Inferior parietal cortex (tissue), 1 donor: ENCODE results near the gene CCL1.

ENCODE experiments used
- DNase-seq: peaks from one replicate; pipeline ENCODE4 v3.0.0-alpha.2; 2016; ENCODE audit errors: extremely low spot score

CCL1 gene, protein sequence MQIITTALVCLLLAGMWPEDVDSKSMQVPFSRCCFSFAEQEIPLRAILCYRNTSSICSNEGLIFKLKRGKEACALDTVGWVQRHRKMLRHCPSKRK

DNA sequence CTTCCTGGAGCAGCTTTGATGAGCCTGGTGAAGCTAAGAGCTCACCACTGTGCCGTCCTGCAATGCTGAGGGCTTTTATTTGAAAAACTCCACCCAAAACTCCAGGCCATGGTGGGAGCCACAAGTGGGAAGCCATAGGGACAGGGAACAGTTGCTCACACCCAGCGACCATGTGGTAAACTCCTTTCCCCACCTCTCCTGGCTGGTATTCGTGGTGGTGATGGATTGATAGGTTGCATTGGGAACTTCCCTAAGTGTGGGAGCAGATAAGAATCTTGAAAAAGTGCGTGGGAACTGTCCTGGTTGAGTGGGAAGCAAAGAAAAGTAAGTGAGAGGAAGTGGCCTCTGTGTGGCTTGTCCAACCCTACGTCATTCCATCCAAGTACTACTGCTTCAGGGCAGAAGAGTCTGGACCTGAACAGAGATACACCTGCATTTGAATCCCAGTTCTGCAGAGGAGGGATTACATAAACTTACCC lies at the start of gene CCL1:
TSS of gene CCL1 (minus strand) at position 51 of the 479 bp plus-strand sequence. CDS start 72 bp downstream, outside the sequence.
- DNase-seq, result no peak

DNA sequence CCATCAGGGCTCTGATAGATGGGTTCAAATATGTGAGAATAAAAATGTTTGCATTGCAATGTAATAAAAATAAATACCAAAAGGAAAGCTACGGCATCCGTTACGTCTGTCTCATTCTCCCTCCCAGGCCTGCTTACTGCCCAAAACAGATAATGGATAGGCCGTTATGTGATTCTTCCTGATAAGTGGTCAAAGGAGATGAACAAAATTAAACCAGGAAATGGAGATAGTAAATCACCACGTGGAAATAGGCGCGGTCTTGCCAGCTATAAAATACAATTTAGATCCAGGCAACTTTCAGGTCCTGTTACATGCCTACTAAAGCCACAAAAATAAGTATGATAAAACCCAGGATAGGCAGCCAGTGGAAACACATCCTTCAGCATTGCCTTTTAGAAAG lies 49.5 kb upstream of the CCL1 start:
- no peak for DNase-seq

DNA sequence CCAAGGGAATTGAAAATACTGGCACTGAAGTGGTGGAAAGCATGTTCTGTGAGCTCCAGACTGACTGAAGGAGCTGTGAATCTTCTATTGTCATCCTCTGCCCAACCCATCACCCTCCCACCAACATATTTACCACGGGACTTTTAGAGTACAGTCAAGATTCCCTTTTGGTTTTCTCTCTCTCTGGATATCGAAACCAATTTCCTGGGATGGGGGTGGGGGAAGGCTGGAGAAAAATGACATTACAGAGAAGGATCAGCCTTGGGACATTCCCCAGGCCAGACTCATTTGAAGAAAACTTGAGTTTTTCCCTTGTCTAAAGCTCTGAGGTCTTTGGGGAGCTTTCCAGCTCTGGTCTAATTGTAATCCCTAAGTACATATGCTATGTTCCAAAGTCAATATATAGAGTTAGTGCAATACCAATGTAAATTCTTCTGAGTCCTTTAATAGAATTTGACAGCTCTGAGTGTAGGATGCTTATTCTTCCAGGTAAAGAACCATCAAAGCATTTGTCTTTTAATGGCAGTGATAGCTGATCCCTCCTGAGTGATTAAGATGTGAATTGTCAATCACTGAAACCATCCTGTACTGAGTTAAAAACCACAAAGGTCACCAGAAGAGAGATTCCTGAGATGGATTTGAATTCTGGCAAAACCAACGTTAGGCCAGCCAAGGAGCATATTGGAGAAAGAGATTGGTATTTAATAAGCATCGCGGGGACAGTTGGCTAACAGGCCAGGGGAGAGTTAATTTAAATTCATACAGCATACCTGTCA lies 48.8 kb upstream of the CCL1 start:
- DNase-seq, result no peak

DNA sequence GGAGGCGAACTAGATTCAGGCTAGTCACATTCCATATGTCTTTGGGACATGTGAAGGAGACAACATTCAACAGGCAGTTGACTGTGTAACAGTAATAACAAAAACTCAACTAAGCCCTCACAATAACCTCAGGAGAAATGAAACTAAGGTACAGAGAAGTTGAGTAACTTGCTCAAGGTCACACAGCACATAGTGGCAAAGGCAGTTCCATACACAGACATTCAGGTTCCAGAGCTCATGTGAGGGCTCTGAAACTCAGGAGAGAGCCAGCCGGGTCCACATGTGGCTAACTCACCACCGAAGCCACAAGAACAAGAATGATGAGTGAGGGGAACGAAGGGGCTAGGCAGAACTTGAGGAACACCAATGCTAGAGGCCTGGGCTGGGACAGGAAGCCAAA lies 46.3 kb upstream of the CCL1 start:
- DNase-seq, result no peak

DNA sequence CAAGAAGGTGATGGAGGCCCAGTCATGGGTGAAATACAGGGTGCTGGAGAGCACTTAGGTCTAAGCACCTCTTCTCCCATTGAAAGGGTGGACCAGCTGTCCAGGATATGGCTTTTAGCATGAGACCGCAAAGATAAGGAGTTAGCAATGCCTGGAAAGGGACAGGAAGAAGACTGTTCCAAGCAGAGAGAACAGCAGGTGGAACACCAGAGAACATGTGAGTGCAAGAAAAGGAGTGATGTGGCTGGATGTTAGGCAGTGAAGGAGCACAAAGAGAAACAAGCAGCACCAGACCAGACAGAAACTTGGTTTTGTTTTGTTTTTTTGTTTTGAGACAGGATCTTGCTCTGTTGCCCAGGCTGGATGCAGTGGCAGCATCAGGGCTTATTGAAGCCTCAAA lies 45.4 kb upstream of the CCL1 start:
- no peak for DNase-seq

DNA sequence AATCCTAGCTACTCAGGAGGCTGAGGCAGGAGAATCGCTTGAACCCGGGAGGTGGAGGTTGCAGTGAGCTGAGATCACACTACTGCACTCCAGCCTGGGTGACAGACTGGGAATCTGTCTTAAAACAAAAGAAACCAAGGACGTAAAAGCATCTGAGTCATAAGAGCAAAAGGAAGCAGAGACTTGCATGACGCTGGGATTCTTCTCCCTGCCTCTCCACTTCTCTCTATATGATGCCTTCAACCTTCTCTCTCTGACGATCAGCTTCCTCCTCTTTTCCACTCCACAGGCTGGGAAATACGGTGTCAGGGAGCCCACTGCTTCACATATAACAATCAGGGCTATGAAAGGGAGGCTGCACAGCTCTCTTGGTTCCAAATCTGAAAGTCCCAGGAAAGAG lies 43.2 kb upstream of the CCL1 start:
- DNase-seq, result no peak

DNA sequence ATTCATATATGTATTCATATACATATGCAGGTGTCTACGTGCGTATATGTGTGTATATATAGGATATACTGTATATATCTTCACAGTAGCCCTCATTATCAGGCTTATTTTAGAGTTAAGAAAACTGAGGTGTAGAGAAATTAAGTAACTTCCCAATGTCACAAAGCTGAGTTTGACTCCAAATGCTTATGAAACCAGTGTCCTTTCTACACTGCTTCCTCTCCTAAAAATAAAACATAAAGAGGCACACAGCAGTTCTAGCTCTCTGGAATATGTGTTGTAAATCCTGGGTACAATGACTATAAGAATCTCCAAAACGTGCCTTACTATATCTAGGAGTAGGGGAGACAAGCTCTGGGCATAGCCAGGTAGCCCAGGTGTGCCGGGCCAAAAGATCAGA lies 40.0 kb upstream of the CCL1 start:
- no peak for DNase-seq

DNA sequence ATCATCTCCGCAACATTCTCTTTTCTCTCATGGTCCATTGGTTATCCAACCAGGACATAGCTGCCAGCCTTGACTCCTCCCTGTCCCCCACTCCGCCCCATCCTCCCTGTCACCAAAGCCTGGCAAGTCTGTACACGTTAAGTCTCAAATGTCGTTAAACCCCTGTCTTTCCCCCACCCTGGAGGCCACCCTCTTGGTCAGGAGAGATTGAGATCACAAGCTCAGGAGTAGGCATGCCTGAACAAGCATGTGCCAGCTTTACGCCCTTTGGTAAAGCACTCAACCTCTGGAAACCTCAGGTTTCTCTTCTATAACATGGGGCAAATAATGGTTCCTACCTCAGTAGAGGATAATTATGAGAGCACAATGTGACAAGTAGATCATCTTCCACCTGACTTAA lies 38.1 kb upstream of the CCL1 start:
- no peak for DNase-seq

DNA sequence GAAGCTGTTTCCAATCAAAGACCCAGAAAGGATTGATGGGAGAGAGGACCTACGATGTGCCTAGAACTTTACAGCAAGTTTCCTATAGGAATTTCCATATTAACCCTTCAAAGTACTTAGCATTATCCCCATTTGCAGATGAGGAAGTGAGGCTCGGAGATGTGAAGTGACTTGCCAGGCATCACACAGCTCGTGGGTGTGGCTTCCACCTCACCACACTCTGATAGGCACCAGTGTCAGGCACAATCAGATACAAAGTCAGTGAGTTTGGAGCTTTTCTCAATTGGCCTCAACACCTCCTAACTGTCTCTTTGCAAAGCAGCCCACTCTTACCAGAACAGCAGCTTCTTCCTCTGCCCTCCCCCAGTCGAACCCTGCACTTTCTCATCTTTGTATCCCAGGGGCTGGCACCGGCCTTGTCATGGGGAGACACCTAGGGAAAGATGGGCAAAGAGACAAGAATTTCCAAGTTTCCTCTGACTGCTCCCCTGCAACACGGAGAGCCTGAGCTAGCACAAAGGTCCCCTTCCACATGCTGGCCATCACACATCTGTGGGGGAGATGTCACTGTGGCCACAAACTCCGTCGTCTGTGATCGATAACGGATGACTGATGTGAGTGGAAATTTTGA lies 37.4 kb upstream of the CCL1 start:
- DNase-seq, result no peak

DNA sequence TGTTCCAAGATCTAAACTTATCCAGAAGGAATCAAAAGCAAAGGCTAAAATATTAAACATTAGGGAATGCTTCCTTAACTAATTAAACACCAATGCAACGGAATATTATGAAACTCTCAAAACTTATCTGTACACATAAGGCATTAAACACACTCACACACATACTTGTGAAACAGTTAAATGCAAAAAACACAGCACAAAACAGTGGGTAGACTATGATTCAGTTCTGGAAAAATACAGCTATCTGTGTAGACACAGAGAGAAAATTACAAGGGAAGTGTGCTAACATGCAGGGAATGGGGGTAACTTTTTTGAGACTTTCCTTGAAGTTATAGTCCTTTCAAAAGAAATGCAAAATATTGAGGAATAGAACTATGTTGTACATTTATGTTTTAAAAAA lies 36.7 kb upstream of the CCL1 start:
- no peak for DNase-seq

DNA sequence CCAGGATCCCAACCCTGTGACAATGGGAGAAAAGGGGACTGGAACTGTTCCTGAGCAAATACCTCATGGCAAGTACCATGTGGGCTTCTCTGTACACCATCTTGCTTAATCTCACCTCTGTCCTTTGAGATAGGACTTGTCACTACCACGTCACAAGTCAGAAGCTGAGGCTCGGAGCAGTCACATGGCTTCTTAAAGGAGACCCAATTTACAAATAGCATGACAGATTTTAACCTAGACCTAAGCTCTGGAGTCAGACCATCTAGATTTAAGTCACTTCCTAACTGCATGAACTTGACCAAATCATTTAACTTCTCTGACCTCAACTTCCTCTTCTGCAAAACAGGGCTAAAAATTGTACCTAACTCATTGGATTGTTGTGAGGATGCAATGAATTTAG lies 36.0 kb upstream of the CCL1 start:
- no peak for DNase-seq

DNA sequence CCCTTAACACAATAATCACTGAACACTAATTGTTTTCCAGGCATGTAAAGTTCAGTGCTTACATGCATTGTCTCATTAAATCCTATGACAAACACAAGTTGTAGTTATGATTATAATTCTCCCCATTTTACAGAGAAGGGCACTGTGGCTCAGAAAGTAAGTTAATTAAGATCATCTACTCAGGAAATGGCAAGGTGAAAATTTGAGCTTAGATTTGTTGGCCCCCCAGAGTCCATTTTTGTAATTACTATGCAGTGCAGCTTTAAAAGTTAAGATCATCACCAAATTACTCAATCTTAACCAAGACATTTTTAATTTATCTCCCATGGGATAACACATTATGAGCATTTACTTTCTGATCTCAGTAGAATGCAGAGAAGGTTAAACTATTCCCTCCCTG lies 34.2 kb upstream of the CCL1 start:
- DNase-seq, result no peak

DNA sequence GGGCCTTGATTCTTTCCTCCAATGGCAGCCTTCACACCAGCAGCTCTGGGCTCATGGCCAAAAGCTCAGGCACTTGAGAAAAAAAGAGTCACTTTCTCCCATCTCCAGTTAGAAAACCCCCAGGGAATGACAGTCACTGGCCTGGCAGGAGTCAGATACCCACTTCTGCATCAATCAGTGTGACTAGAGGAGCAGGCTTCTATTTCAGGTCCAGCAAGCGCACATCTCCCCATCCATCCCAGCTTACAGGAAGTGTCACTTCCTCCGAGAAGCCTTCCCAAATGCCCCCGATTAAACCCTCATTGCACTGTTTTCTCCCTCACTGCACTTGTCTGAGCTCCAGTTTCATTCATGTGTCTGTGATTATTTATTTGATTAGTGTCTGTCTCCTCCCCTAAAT lies 30.4 kb upstream of the CCL1 start:
- DNase-seq, result no peak

DNA sequence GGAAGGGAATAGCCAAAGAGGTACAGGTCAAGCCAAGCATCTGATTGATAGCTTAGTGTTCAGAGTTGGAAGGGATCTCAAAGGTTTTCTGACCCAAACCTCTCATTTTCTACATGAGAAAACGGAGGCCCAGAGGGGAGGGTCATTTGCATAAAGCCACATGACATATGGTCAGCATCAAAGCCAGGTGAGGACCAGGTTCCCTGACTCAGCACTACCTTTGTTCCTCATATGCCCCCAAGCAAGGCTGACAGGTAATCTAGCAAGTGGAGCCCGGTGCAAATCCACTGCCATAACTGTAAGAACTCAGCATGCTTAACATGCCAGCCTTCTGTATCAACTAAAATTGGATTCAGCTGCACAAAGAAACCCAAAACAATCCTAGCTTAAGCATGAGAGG lies 28.2 kb upstream of the CCL1 start:
- no peak for DNase-seq

DNA sequence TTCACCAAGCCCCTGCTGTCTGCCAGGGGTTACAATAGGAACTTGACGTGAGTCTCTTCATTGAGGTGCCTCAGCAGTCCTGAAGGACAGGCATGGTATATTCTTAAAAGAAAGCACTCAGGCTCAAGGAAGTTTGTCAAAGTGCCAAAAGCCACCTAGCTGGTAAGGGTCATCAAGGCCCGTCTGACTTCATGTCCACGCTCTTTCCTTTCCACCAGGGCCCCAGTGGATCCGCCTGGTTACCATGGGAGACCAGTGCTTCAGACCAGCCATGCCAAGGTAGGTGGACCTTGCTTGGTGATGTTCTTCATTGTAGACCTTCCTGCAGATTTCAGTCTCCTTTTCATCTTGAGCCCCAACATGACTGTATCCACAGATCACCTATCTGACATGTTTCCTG lies 27.6 kb upstream of the CCL1 start:
- no peak for DNase-seq

DNA sequence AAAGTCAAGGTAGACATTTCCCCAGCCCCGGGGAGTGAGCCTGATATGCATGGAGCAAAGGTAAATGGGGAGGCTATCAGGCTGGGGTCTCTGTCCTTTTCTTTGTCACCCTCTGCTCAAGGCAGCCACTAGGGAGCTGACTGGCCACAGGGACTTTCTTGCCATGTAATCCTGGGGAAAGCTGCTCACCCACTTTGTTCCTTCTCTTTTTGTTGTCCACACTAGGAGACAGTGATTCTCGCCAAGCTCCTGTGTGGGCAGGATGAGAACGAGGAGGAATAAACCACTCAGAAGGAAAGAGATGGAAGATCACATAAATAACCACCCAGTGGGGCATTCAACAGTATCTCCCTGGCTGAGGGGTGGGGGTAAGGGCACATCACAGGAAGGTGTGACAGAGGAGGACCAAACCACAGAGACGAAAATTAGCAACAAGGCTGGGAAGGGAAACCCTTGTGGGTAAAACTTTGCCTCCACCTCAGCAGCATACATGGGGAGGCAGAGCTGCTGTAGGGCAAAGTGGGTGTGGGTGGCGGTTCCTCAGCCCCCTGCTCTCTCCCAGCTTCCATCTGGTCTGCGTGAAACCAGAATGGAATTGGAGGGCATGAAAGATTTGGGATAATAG lies 26.2 kb upstream of the CCL1 start:
- DNase-seq, result no peak

DNA sequence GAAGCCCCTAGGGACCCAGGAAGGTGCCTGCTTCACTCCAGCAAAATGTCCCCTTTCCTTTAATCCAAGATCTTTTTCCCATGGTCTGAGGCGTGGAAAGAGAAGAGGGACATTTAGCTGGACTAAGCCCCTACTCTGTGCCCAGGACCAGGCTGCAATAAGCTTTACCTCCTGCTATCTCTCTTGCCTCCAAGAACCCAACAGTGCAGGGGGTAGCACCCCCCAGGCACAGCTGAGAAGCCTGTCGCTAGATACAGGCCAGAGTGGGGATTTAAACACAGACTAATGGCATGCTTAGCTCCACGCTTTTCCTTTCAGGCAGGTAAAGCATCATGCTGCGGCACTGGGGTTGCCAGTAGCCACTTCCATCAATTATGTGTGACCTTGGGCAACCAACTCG lies 24.5 kb upstream of the CCL1 start:
- no peak for DNase-seq

DNA sequence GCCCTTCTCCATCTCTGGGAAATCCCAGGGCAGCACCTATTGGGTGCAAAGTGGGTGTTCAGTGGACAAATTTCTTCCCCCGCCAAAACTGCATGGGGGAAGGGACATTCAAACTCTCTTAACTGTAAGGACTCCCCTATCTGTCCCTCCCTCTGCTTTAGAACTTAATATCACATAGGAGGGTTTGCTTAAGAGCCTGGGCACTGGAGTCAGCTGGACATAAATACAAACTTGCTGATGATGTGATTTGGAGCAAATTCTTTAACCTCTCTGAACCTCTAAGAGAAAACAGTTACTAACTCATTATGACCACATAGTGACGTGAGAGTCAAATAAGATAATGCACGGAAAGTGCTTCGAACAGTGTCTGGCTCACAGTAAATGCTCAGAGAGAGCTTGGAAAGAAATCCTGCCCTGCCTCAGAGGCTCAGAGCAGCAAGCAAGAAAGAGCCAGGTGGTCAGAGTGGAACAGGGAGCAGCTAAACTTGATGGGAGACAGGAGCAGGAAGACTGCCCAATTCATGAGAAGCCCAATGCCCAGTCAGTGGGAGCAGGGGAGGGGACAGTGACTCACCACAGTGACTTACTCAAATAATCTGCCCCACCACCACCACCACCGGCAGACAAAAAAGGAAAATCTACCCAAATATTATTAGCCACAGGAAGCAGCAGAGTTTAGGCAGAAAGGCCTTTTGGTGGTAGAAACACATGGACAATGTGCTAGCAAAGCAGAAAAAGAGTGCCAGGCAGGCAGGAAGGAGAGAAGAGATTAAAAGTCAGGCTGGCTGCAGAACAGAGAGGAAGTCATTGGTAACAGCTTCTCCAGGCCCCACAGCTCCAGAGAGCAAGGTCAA lies 23.9 kb upstream of the CCL1 start:
- no peak for DNase-seq

DNA sequence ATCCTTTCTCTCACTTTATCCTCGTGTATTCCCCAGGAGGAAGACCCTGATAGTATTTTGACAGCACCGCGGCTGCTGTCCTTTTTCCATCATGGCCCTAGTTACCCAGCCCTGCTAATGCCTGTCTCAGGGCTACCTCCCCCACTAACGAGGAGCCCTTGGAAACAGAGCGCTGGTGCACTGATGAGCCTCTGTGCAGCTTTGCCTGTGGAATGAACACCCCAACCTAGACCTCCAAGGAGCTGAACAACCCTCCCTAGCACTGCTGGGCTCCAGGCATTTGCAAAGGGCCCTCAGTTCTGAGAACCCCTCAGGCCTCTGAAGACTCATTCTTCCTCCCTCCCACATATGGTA lies 23.3 kb upstream of the CCL1 start:
- no peak for DNase-seq

DNA sequence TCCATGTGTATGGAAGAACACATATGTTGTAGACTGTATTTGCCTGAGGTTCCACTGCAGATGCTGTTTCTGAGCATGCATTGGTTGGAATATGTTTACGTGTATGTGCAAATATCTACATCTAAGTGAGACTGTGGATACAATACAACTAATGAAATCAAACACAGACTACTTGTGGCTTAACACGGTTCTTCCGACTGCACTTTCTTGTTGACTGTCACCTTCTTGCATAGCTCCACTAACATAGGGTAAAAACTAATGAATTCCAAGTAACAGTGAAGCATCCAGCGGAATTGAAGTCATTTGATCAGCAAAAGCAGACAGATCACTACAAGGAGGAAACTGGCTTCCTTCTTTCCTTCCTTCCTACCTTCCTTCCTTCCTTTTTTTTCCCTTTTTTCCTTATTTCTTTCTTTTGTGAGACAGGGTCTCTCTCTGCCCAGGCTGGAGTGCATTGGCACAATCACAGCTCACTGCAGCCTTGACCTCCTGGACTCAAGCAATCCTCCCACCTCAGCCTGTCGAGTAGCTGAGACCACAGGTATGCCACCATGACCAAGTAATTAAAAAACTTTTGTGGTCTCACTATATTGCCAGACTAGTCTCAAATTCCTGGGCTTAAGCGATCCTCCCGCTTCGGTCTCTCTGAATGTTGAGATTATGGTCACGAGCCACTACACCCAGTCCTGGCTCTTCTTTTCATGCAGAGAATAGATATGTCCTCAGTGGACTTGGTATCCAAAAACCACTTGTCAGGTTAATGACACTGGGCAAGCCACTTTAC lies 22.0 kb upstream of the CCL1 start:
- DNase-seq, result no peak

DNA sequence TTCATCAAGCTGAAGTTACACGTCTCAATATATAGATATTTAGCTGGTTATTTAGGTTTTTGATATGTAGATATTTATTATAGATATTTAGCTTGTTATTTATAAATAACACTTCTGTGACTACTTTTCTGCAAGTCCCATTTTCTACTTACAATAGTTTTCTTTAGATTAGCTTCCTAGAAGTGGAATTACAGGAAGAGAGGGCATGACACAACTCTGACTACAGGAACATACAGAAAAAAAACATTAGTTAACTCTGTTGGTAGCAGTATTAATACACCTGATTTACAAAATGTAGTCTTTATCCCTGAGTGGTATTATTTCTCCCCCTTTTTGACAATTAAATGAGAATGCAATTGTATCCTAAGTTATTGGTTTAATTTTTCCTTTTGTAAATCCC lies 21.2 kb upstream of the CCL1 start:
- no peak for DNase-seq
